Measurements from ENCODE around the gene TRDN. TPM values are rescaled to one million over a fixed set of nuclear protein-coding genes. Genes with fewer than 3 reads are reported as not detected.
"Not testable (repeated sequence)": the region's sequence is repeated elsewhere in the genome, so short reads cannot be mapped to it uniquely, and the experiment has no call there.

Gene TRDN
- total RNA-seq, 1 donor from 2014 or later: not detected

GRCh38 chr6:123509112-123509511 lies 127.6 kb downstream of the TRDN start:
- H3K36me3 Mint-ChIP-seq (ENCODE audit: low read depth): no peaks in the 10 kb centered on the region
- no peak overlapping the region for H3K27ac Mint-ChIP-seq
- H3K4me3 Mint-ChIP-seq (ENCODE audit: low read depth): no peak overlapping the region
- no peak for DNase-seq (ENCODE audit: low spot score)
- no peaks in the 10 kb centered on the region for H3K9me3 Mint-ChIP-seq
- H3K27me3 Mint-ChIP-seq (ENCODE audit: low read depth): no peaks in the 10 kb centered on the region
- no peaks in the 10 kb centered on the region for H3K4me1 Mint-ChIP-seq (ENCODE audit: low read depth)
- intact Hi-C loops (cut with micrococcal nuclease): no loop called here

- no peak overlapping the region for H3K27ac Mint-ChIP-seq
- H3K9me3 Mint-ChIP-seq: no peaks in the 10 kb centered on the region
- H3K4me3 Mint-ChIP-seq (ENCODE audit: low read depth): no peak overlapping the region
- intact Hi-C loops (cut with micrococcal nuclease): no loop called here
- no peaks in the 10 kb centered on the region for H3K27me3 Mint-ChIP-seq (ENCODE audit: low read depth)
- DNase-seq (ENCODE audit: low spot score): no peak
- no peaks in the 10 kb centered on the region for H3K36me3 Mint-ChIP-seq (ENCODE audit: low read depth)
- H3K4me1 Mint-ChIP-seq (ENCODE audit: low read depth): no peaks in the 10 kb centered on the region
These were observed 128.5 kb downstream of the TRDN start for GRCh38 chr6:123508290-123508689.

- Mint-ChIP-seq H3K4me3 (ENCODE audit: low read depth) (no peak overlapping the region), H3K36me3 (ENCODE audit: low read depth) (no peaks in the 10 kb centered on the region), H3K27ac (no peak overlapping the region), H3K9me3 (no peaks in the 10 kb centered on the region), H3K27me3 (ENCODE audit: low read depth) (no peaks in the 10 kb centered on the region), H3K4me1 (ENCODE audit: low read depth) (no peaks in the 10 kb centered on the region)
- no peak for DNase-seq (ENCODE audit: low spot score)
- intact Hi-C loops (cut with micrococcal nuclease): no loop called here
These were observed 129.2 kb downstream of the TRDN start for GRCh38 chr6:123507582-123507981.

- intact Hi-C loops (cut with micrococcal nuclease): no loop called here
These were observed 133.1 kb downstream of the TRDN start for GRCh38 chr6:123503619-123504018.

GRCh38 chr6:123497025-123497424 lies 139.7 kb downstream of the TRDN start:
- Mint-ChIP-seq H3K4me3 (ENCODE audit: low read depth) (no peak overlapping the region), H3K36me3 (ENCODE audit: low read depth) (no peaks in the 10 kb centered on the region), H3K4me1 (ENCODE audit: low read depth) (no peaks in the 10 kb centered on the region), H3K9me3 (no peaks in the 10 kb centered on the region), H3K27ac (no peak overlapping the region), H3K27me3 (ENCODE audit: low read depth) (no peaks in the 10 kb centered on the region)
- no peak for DNase-seq (ENCODE audit: low spot score)
- intact Hi-C loops (cut with micrococcal nuclease): no loop called here

More at GRCh38 chr6:123503619-123504018, 133.1 kb downstream of the TRDN start:
- Mint-ChIP-seq H3K4me3 (ENCODE audit: low read depth) (no peak overlapping the region), H3K27ac (no peak overlapping the region), H3K36me3 (ENCODE audit: low read depth) (no peaks in the 10 kb centered on the region), H3K9me3 (no peaks in the 10 kb centered on the region), H3K4me1 (ENCODE audit: low read depth) (no peaks in the 10 kb centered on the region), H3K27me3 (ENCODE audit: low read depth) (no peaks in the 10 kb centered on the region)
- DNase-seq (ENCODE audit: low spot score): no peak

GRCh38 chr6:123489589-123489988 lies 147.2 kb downstream of the TRDN start:
- intact Hi-C loops (cut with micrococcal nuclease): no loop called here
- Mint-ChIP-seq H3K4me3 (ENCODE audit: low read depth) (no peak overlapping the region), H3K36me3 (ENCODE audit: low read depth) (no peaks in the 10 kb centered on the region), H3K27me3 (ENCODE audit: low read depth) (no peaks in the 10 kb centered on the region), H3K9me3 (no peaks in the 10 kb centered on the region), H3K27ac (no peak overlapping the region), H3K4me1 (ENCODE audit: low read depth) (no peaks in the 10 kb centered on the region)
- DNase-seq (ENCODE audit: low spot score): no peak

GRCh38 chr6:123480986-123481385 lies 155.8 kb downstream of the TRDN start:
- no peaks in the 10 kb centered on the region for H3K9me3 Mint-ChIP-seq
- DNase-seq (ENCODE audit: low spot score): no peak
- intact Hi-C loops (cut with micrococcal nuclease): no loop called here
- H3K4me3 Mint-ChIP-seq (ENCODE audit: low read depth): no peak overlapping the region
- H3K27me3 Mint-ChIP-seq (ENCODE audit: low read depth): no peaks in the 10 kb centered on the region
- H3K27ac Mint-ChIP-seq: no peak overlapping the region
- no peaks in the 10 kb centered on the region for H3K4me1 Mint-ChIP-seq (ENCODE audit: low read depth)
- H3K36me3 Mint-ChIP-seq (ENCODE audit: low read depth): no peaks in the 10 kb centered on the region

- H3K27me3 Mint-ChIP-seq (ENCODE audit: low read depth); H3K36me3 Mint-ChIP-seq (ENCODE audit: low read depth); intact Hi-C loops (cut with micrococcal nuclease); H3K4me1 Mint-ChIP-seq (ENCODE audit: low read depth); H3K27ac Mint-ChIP-seq; DNase-seq (ENCODE audit: low spot score); H3K4me3 Mint-ChIP-seq (ENCODE audit: low read depth); H3K9me3 Mint-ChIP-seq: not testable (repeated sequence)
These were observed 164.6 kb downstream of the TRDN start for GRCh38 chr6:123472025-123472702.

- no peak for DNase-seq (ENCODE audit: low spot score)
- H3K4me1 Mint-ChIP-seq (ENCODE audit: low read depth): no peaks in the 10 kb centered on the region
- H3K27me3 Mint-ChIP-seq (ENCODE audit: low read depth): no peaks in the 10 kb centered on the region
- intact Hi-C loops (cut with micrococcal nuclease): no loop called here
- no peak overlapping the region for H3K27ac Mint-ChIP-seq
- H3K36me3 Mint-ChIP-seq (ENCODE audit: low read depth): no peaks in the 10 kb centered on the region
- no peak overlapping the region for H3K4me3 Mint-ChIP-seq (ENCODE audit: low read depth)
- peaks cover 7% of the 10 kb centered on the region for H3K9me3 Mint-ChIP-seq
These were observed 169.4 kb downstream of the TRDN start for GRCh38 chr6:123467392-123467791.

- Mint-ChIP-seq H3K27ac (no peak overlapping the region), H3K27me3 (ENCODE audit: low read depth) (no peaks in the 10 kb centered on the region)
These were observed 174.6 kb downstream of the TRDN start for GRCh38 chr6:123462152-123462551.

GRCh38 chr6:123458218-123458617 lies 178.5 kb downstream of the TRDN start:
- Mint-ChIP-seq H3K27me3 (ENCODE audit: low read depth) (no peaks in the 10 kb centered on the region), H3K36me3 (ENCODE audit: low read depth) (no peaks in the 10 kb centered on the region), H3K4me3 (ENCODE audit: low read depth) (no peak overlapping the region), H3K27ac (no peak overlapping the region), H3K4me1 (ENCODE audit: low read depth) (no peaks in the 10 kb centered on the region), H3K9me3 (no peaks in the 10 kb centered on the region)
- DNase-seq (ENCODE audit: low spot score): no peak
- intact Hi-C loops (cut with micrococcal nuclease): no loop called here

More at GRCh38 chr6:123462152-123462551, 174.6 kb downstream of the TRDN start:
- Mint-ChIP-seq H3K36me3 (ENCODE audit: low read depth) (no peaks in the 10 kb centered on the region), H3K4me3 (ENCODE audit: low read depth) (no peak overlapping the region), H3K9me3 (no peaks in the 10 kb centered on the region), H3K4me1 (ENCODE audit: low read depth) (no peaks in the 10 kb centered on the region)
- intact Hi-C loops (cut with micrococcal nuclease): no loop called here
- no peak for DNase-seq (ENCODE audit: low spot score)

GRCh38 chr6:123456836-123457235 lies 179.9 kb downstream of the TRDN start:
- H3K27ac Mint-ChIP-seq: no peak overlapping the region
- no peak overlapping the region for H3K4me3 Mint-ChIP-seq (ENCODE audit: low read depth)
- intact Hi-C loops (cut with micrococcal nuclease): no loop called here
- H3K36me3 Mint-ChIP-seq (ENCODE audit: low read depth): no peaks in the 10 kb centered on the region
- no peaks in the 10 kb centered on the region for H3K4me1 Mint-ChIP-seq (ENCODE audit: low read depth)
- H3K27me3 Mint-ChIP-seq (ENCODE audit: low read depth): no peaks in the 10 kb centered on the region
- no peak for DNase-seq (ENCODE audit: low spot score)
- H3K9me3 Mint-ChIP-seq: no peaks in the 10 kb centered on the region

- no peaks in the 10 kb centered on the region for H3K36me3 Mint-ChIP-seq (ENCODE audit: low read depth)
- no peak for DNase-seq (ENCODE audit: low spot score)
- H3K4me3 Mint-ChIP-seq (ENCODE audit: low read depth): no peak overlapping the region
- no peaks in the 10 kb centered on the region for H3K27me3 Mint-ChIP-seq (ENCODE audit: low read depth)
- no peaks in the 10 kb centered on the region for H3K4me1 Mint-ChIP-seq (ENCODE audit: low read depth)
- H3K27ac Mint-ChIP-seq: no peak overlapping the region
- intact Hi-C loops (cut with micrococcal nuclease): no loop called here
- peaks cover 6% of the 10 kb centered on the region for H3K9me3 Mint-ChIP-seq
These were observed 182.3 kb downstream of the TRDN start for GRCh38 chr6:123454448-123454847.

- H3K4me1 Mint-ChIP-seq (ENCODE audit: low read depth); DNase-seq (ENCODE audit: low spot score); H3K27ac Mint-ChIP-seq; H3K27me3 Mint-ChIP-seq (ENCODE audit: low read depth); H3K4me3 Mint-ChIP-seq (ENCODE audit: low read depth); H3K36me3 Mint-ChIP-seq (ENCODE audit: low read depth); H3K9me3 Mint-ChIP-seq; intact Hi-C loops (cut with micrococcal nuclease): not testable (repeated sequence)
These were observed 183.7 kb downstream of the TRDN start for GRCh38 chr6:123453071-123453470.
